WTC11 (cell line): Measurements from ENCODE around the gene C19orf25. TPM values are rescaled to one million over a fixed set of nuclear protein-coding genes. Genes with fewer than 3 reads are reported as not detected.

Experiments used
- ATAC-seq: fragments of 200-7000 bp; cut with Tn5 transposase; 2 replicates; pipeline ENCODE4 v1.10.0; 2021; ENCODE audit warnings: mild to moderate bottlenecking, moderate library complexity
- CTCF ChIA-PET: fragments of 300-600 bp; sonication (Branson Sonifier 250); formaldehyde crosslinking; loops from one replicate; lab custom pipeline; 2021; ENCODE audit warnings: antibody characterized with exemption; lab: Charles Lee
- POLR2A ChIA-PET: fragments of 350-600 bp; sonication (Branson Sonifier 250); formaldehyde crosslinking; loops from one replicate; lab custom pipeline; 2021; ENCODE audit warnings: antibody characterized with exemption; lab: Charles Lee
- DNase-seq: peaks from one replicate; pipeline ENCODE4 v3.0.0; 2021; ENCODE audit warnings: low spot score
- H3K27ac Mint-ChIP-seq: 2 replicates; pipeline ENCODE4 v1.8.0; 2021; ENCODE audit warnings: mixed read lengths
- H3K27me3 Mint-ChIP-seq: 2 replicates; pipeline ENCODE4 v1.8.0; 2021; ENCODE audit warnings: low read depth, mild to moderate bottlenecking, moderate library complexity, mixed read lengths
- H3K36me3 Mint-ChIP-seq: 2 replicates; pipeline ENCODE4 v1.8.0; 2021; ENCODE audit warnings: mixed read lengths
- H3K4me1 Mint-ChIP-seq: 2 replicates; pipeline ENCODE4 v1.8.0; 2022; ENCODE audit warnings: mixed read lengths
- H3K4me3 Mint-ChIP-seq: 2 replicates; pipeline ENCODE4 v1.8.0; 2021; ENCODE audit warnings: mild to moderate bottlenecking, moderate library complexity, mixed read lengths
- H3K9me3 Mint-ChIP-seq: 2 replicates; pipeline ENCODE4 v1.8.0; 2021; ENCODE audit warnings: mixed read lengths
- CREM ChIP-seq: sonication (generic); formaldehyde crosslinking; IDR thresholded peaks from 2 replicates; pipeline ENCODE4 v1.8.1; 2022; ENCODE audit warnings: mild to moderate bottlenecking, missing genetic modification reagents, moderate library complexity
- EMX1 ChIP-seq: fragments of 250-450 bp; sonication (Bioruptor Pico); IDR thresholded peaks from 2 replicates; pipeline ENCODE4 v1.8.0; 2021; ENCODE audit warnings: mild to moderate bottlenecking
- FOXJ3 ChIP-seq: sonication (generic); formaldehyde crosslinking; IDR thresholded peaks from 2 replicates; pipeline ENCODE4 v1.9.0; 2021; ENCODE audit warnings: missing genetic modification reagents, mild to moderate bottlenecking, borderline replicate concordance
- GABPB1 ChIP-seq: sonication (generic); formaldehyde crosslinking; IDR thresholded peaks from 2 replicates; pipeline ENCODE4 v1.8.1; 2023; ENCODE audit warnings: mild to moderate bottlenecking, missing genetic modification reagents
- GRHL2 ChIP-seq: fragments of 250-450 bp; sonication (Bioruptor Pico); IDR thresholded peaks from 2 replicates; pipeline ENCODE4 v1.8.0; 2022; ENCODE audit warnings: mild to moderate bottlenecking, moderate library complexity; ENCODE audit not compliant: insufficient replicate concordance, severe bottlenecking
- GTF2I ChIP-seq: fragments of 250-450 bp; sonication (Bioruptor Pico); conservative IDR thresholded peaks from 2 replicates; pipeline ENCODE4 v1.4.0; 2021; ENCODE audit warnings: mild to moderate bottlenecking
- NFYB ChIP-seq: sonication (generic); formaldehyde crosslinking; conservative IDR thresholded peaks from 2 replicates; pipeline ENCODE4 v1.8.0; 2022; ENCODE audit warnings: low read depth, missing genetic modification reagents
- NR1H2 ChIP-seq: sonication (generic); formaldehyde crosslinking; IDR thresholded peaks from 2 replicates; pipeline ENCODE4 v1.9.0; 2021; ENCODE audit warnings: mild to moderate bottlenecking, moderate library complexity, missing genetic modification reagents
- PRRX2 ChIP-seq: fragments of 250-450 bp; sonication (Bioruptor Pico); IDR thresholded peaks from 2 replicates; pipeline ENCODE4 v1.8.0; 2021; ENCODE audit warnings: mild to moderate bottlenecking
- SMAD4 ChIP-seq: sonication (generic); formaldehyde crosslinking; IDR thresholded peaks from 2 replicates; pipeline ENCODE4 v1.8.0; 2022; ENCODE audit warnings: mild to moderate bottlenecking, missing genetic modification reagents
- SP1 ChIP-seq: sonication (generic); formaldehyde crosslinking; conservative IDR thresholded peaks from 2 replicates; pipeline ENCODE4 v1.8.1; 2022; ENCODE audit warnings: missing genetic modification reagents
- TCF7 ChIP-seq: sonication (generic); formaldehyde crosslinking; IDR thresholded peaks from 2 replicates; pipeline ENCODE4 v1.8.0; 2022; ENCODE audit warnings: mild to moderate bottlenecking, low read depth, missing genetic modification reagents, moderate library complexity
- TP53 ChIP-seq: sonication (generic); formaldehyde crosslinking; IDR thresholded peaks from 2 replicates; pipeline ENCODE4 v1.8.1; 2023; ENCODE audit warnings: mild to moderate bottlenecking, missing genetic modification reagents
- ZNF219 ChIP-seq: sonication (generic); formaldehyde crosslinking; IDR thresholded peaks from 2 replicates; pipeline ENCODE4 v1.8.0; 2023; ENCODE audit warnings: missing genetic modification reagents, mild to moderate bottlenecking, borderline replicate concordance
- ZNF232 ChIP-seq: sonication (generic); formaldehyde crosslinking; IDR thresholded peaks from 2 replicates; pipeline ENCODE4 v1.8.0; 2022; ENCODE audit warnings: mild to moderate bottlenecking, missing genetic modification reagents
- total RNA-seq: library from RNA; stranded (reverse); gene quantifications from 3 replicates; pipeline ENCODE4 v1.2.3, GENCODE V29; 2021
- TF ChIP-seq, protein P1 (sequence below): sonication (generic); formaldehyde crosslinking; IDR thresholded peaks from 2 replicates; pipeline ENCODE4 v1.8.1; 2023; ENCODE audit warnings: mild to moderate bottlenecking, missing genetic modification reagents
- TF ChIP-seq, protein P2 (sequence below): sonication (generic); formaldehyde crosslinking; IDR thresholded peaks from 2 replicates; pipeline ENCODE4 v1.8.1; 2022; ENCODE audit warnings: mild to moderate bottlenecking, moderate library complexity, missing genetic modification reagents
- TF ChIP-seq, protein P3 (sequence below): fragments of 250-450 bp; sonication (Bioruptor Pico); IDR thresholded peaks from 2 replicates; pipeline ENCODE4 v1.9.0; 2021; ENCODE audit warnings: mild to moderate bottlenecking
- TF ChIP-seq, protein P4 (sequence below): sonication (generic); formaldehyde crosslinking; IDR thresholded peaks from 2 replicates; pipeline ENCODE4 v1.8.1; 2023; ENCODE audit warnings: mild to moderate bottlenecking, missing genetic modification reagents, moderate library complexity
- TF ChIP-seq, protein P5 (sequence below): sonication (generic); formaldehyde crosslinking; IDR thresholded peaks from 2 replicates; pipeline ENCODE4 v1.8.1; 2023; ENCODE audit warnings: mild to moderate bottlenecking, missing genetic modification reagents
- TF ChIP-seq, protein P6 (sequence below): fragments of 250-450 bp; sonication (Bioruptor Pico); IDR thresholded peaks from 2 replicates; pipeline ENCODE4 v1.9.0; 2021; ENCODE audit warnings: mild to moderate bottlenecking, borderline replicate concordance

C19orf25 gene
- total RNA-seq, 1 experiment from 2014 or later, result 65.7 TPM

DNA sequence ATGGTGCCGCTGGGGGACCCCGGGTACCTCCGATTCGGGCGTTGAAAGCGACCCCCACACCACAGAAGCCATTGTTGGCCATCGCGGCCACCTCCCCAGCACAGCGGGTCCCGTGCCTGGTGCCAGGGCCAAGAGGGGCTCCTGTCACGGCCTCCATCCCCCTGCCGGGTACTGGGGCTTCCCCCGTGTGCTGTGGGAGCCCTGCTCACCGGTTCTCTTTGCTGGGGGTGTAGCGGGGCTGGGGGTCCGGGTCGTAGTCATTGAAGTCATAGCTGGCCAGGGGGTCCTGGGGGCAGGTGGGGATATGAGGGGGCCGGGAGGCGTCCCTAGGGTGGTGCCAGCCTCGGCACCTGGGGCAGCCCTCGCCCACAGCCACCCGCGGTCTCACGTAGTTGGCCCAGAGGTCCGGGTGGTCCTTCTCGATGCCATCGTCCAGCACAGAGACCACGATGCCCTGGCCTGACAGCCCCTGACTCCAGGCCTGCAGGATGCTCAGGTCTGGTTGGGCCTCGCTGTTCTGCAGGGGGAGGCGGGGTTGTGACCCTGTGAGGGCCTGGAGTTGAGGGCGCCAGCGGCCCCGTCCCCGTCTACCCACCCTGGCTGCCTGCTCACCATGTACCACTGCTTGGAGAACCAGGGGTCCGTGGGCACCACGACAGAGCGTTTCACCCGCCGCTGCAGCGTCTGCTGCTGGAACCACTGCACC is 8.7 kb upstream of the C19orf25 start:
- POLR2A ChIA-PET, result no interaction called here
- CTCF ChIA-PET, result no interaction called here
- Mint-ChIP-seq H3K4me3 (no peak overlapping the region), H3K36me3 (no peaks in the 10 kb centered on the region), H3K27me3 (peaks cover 14% of the 10 kb centered on the region), H3K9me3 (no peaks in the 10 kb centered on the region), H3K27ac (no peak overlapping the region), H3K4me1 (peaks cover 6% of the 10 kb centered on the region)
- DNase-seq (no peak), ATAC-seq (no peak)
- TF ChIP-seq SP1, result no peak
- no peak for TF ChIP-seq ZNF219
- no peak for TF ChIP-seq SMAD4 (CRISPR knock-in tag)
- TF ChIP-seq NR1H2 (CRISPR knock-in tag), result no peak
- TF ChIP-seq, protein P1, sequence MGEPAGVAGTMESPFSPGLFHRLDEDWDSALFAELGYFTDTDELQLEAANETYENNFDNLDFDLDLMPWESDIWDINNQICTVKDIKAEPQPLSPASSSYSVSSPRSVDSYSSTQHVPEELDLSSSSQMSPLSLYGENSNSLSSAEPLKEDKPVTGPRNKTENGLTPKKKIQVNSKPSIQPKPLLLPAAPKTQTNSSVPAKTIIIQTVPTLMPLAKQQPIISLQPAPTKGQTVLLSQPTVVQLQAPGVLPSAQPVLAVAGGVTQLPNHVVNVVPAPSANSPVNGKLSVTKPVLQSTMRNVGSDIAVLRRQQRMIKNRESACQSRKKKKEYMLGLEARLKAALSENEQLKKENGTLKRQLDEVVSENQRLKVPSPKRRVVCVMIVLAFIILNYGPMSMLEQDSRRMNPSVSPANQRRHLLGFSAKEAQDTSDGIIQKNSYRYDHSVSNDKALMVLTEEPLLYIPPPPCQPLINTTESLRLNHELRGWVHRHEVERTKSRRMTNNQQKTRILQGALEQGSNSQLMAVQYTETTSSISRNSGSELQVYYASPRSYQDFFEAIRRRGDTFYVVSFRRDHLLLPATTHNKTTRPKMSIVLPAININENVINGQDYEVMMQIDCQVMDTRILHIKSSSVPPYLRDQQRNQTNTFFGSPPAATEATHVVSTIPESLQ (CRISPR knock-in tag), result no peak
- no peak for TF ChIP-seq GTF2I (CRISPR knock-in tag)
- TF ChIP-seq PRRX2 (CRISPR knock-in tag), result no peak
- TF ChIP-seq, protein P2, sequence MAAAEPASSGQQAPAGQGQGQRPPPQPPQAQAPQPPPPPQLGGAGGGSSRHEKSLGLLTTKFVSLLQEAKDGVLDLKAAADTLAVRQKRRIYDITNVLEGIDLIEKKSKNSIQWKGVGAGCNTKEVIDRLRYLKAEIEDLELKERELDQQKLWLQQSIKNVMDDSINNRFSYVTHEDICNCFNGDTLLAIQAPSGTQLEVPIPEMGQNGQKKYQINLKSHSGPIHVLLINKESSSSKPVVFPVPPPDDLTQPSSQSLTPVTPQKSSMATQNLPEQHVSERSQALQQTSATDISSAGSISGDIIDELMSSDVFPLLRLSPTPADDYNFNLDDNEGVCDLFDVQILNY (CRISPR knock-in tag), result no peak
- TF ChIP-seq, all 79 proteins: peak for 0

- ChIA-PET CTCF (no interaction called here), POLR2A (no interaction called here)
- DNase-seq, result no peak
- H3K4me3 Mint-ChIP-seq, result no peak overlapping the region
- no peak for ATAC-seq
- H3K27me3 Mint-ChIP-seq, result peaks cover 6% of the 10 kb centered on the region
- no peaks in the 10 kb centered on the region for H3K36me3 Mint-ChIP-seq
- H3K4me1 Mint-ChIP-seq, result peaks cover 4% of the 10 kb centered on the region
- H3K9me3 Mint-ChIP-seq, result no peaks in the 10 kb centered on the region
- H3K27ac Mint-ChIP-seq, result no peak overlapping the region
- TF ChIP-seq GABPB1 (CRISPR knock-in tag) (no peak), FOXJ3 (CRISPR knock-in tag) (no peak), TP53 (CRISPR knock-in tag) (no peak), ZNF232 (CRISPR knock-in tag) (no peak), TCF7 (no peak), GRHL2 (CRISPR knock-in tag) (no peak), NFYB (CRISPR knock-in tag) (no peak), CREM (CRISPR knock-in tag) (no peak), EMX1 (CRISPR knock-in tag) (no peak)
- TF ChIP-seq, protein P2 (CRISPR knock-in tag), result no peak
- TF ChIP-seq, protein P3, sequence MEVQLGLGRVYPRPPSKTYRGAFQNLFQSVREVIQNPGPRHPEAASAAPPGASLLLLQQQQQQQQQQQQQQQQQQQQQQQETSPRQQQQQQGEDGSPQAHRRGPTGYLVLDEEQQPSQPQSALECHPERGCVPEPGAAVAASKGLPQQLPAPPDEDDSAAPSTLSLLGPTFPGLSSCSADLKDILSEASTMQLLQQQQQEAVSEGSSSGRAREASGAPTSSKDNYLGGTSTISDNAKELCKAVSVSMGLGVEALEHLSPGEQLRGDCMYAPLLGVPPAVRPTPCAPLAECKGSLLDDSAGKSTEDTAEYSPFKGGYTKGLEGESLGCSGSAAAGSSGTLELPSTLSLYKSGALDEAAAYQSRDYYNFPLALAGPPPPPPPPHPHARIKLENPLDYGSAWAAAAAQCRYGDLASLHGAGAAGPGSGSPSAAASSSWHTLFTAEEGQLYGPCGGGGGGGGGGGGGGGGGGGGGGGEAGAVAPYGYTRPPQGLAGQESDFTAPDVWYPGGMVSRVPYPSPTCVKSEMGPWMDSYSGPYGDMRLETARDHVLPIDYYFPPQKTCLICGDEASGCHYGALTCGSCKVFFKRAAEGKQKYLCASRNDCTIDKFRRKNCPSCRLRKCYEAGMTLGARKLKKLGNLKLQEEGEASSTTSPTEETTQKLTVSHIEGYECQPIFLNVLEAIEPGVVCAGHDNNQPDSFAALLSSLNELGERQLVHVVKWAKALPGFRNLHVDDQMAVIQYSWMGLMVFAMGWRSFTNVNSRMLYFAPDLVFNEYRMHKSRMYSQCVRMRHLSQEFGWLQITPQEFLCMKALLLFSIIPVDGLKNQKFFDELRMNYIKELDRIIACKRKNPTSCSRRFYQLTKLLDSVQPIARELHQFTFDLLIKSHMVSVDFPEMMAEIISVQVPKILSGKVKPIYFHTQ (CRISPR knock-in tag), result no peak
- TF ChIP-seq, protein P4, sequence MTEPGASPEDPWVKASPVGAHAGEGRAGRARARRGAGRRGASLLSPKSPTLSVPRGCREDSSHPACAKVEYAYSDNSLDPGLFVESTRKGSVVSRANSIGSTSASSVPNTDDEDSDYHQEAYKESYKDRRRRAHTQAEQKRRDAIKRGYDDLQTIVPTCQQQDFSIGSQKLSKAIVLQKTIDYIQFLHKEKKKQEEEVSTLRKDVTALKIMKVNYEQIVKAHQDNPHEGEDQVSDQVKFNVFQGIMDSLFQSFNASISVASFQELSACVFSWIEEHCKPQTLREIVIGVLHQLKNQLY (CRISPR knock-in tag), result no peak
- TF ChIP-seq, protein P5, sequence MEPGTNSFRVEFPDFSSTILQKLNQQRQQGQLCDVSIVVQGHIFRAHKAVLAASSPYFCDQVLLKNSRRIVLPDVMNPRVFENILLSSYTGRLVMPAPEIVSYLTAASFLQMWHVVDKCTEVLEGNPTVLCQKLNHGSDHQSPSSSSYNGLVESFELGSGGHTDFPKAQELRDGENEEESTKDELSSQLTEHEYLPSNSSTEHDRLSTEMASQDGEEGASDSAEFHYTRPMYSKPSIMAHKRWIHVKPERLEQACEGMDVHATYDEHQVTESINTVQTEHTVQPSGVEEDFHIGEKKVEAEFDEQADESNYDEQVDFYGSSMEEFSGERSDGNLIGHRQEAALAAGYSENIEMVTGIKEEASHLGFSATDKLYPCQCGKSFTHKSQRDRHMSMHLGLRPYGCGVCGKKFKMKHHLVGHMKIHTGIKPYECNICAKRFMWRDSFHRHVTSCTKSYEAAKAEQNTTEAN, result no peak
- TF ChIP-seq, protein P6, sequence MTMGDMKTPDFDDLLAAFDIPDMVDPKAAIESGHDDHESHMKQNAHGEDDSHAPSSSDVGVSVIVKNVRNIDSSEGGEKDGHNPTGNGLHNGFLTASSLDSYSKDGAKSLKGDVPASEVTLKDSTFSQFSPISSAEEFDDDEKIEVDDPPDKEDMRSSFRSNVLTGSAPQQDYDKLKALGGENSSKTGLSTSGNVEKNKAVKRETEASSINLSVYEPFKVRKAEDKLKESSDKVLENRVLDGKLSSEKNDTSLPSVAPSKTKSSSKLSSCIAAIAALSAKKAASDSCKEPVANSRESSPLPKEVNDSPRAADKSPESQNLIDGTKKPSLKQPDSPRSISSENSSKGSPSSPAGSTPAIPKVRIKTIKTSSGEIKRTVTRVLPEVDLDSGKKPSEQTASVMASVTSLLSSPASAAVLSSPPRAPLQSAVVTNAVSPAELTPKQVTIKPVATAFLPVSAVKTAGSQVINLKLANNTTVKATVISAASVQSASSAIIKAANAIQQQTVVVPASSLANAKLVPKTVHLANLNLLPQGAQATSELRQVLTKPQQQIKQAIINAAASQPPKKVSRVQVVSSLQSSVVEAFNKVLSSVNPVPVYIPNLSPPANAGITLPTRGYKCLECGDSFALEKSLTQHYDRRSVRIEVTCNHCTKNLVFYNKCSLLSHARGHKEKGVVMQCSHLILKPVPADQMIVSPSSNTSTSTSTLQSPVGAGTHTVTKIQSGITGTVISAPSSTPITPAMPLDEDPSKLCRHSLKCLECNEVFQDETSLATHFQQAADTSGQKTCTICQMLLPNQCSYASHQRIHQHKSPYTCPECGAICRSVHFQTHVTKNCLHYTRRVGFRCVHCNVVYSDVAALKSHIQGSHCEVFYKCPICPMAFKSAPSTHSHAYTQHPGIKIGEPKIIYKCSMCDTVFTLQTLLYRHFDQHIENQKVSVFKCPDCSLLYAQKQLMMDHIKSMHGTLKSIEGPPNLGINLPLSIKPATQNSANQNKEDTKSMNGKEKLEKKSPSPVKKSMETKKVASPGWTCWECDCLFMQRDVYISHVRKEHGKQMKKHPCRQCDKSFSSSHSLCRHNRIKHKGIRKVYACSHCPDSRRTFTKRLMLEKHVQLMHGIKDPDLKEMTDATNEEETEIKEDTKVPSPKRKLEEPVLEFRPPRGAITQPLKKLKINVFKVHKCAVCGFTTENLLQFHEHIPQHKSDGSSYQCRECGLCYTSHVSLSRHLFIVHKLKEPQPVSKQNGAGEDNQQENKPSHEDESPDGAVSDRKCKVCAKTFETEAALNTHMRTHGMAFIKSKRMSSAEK (CRISPR knock-in tag), result no peak
Observed at GRCh38 chr19:1486720-1487575, 7.9 kb upstream of the C19orf25 start.
